WTC11 (cell line): ENCODE results near the gene UBL5. TPM values are rescaled to one million over a fixed set of nuclear protein-coding genes. Genes with fewer than 3 reads are reported as not detected.

ENCODE experiments used
- ATF1 ChIP-seq: sonication (generic); formaldehyde crosslinking; IDR thresholded peaks from 2 replicates; pipeline ENCODE4 v1.8.1; 2023; ENCODE audit warnings: mild to moderate bottlenecking, moderate library complexity, missing genetic modification reagents
- CBFB ChIP-seq: sonication (generic); formaldehyde crosslinking; IDR thresholded peaks from 2 replicates; pipeline ENCODE4 v1.8.1; 2022; ENCODE audit warnings: mild to moderate bottlenecking, low read depth, missing genetic modification reagents
- CREB1 ChIP-seq: sonication (generic); formaldehyde crosslinking; IDR thresholded peaks from 2 replicates; pipeline ENCODE4 v1.8.0; 2023; ENCODE audit warnings: mild to moderate bottlenecking, missing genetic modification reagents
- EMX1 ChIP-seq: fragments of 250-450 bp; sonication (Bioruptor Pico); IDR thresholded peaks from 2 replicates; pipeline ENCODE4 v1.8.0; 2021; ENCODE audit warnings: mild to moderate bottlenecking
- ESRRA ChIP-seq: sonication (generic); formaldehyde crosslinking; IDR thresholded peaks from 2 replicates; pipeline ENCODE4 v1.8.1; 2022; ENCODE audit warnings: mild to moderate bottlenecking, missing genetic modification reagents, borderline replicate concordance
- FOXJ3 ChIP-seq: sonication (generic); formaldehyde crosslinking; IDR thresholded peaks from 2 replicates; pipeline ENCODE4 v1.9.0; 2021; ENCODE audit warnings: missing genetic modification reagents, mild to moderate bottlenecking, borderline replicate concordance
- GTF2I ChIP-seq: fragments of 250-450 bp; sonication (Bioruptor Pico); conservative IDR thresholded peaks from 2 replicates; pipeline ENCODE4 v1.4.0; 2021; ENCODE audit warnings: mild to moderate bottlenecking
- KAT7 ChIP-seq: sonication (generic); formaldehyde crosslinking; IDR thresholded peaks from 2 replicates; pipeline ENCODE4 v1.8.1; 2023; ENCODE audit warnings: missing genetic modification reagents, mild to moderate bottlenecking, borderline replicate concordance
- MXD4 ChIP-seq: fragments of 250-450 bp; sonication (Bioruptor Pico); IDR thresholded peaks from 2 replicates; pipeline ENCODE4 v1.8.0; 2021; ENCODE audit warnings: mild to moderate bottlenecking, moderate library complexity, borderline replicate concordance
- NR1H2 ChIP-seq: sonication (generic); formaldehyde crosslinking; IDR thresholded peaks from 2 replicates; pipeline ENCODE4 v1.9.0; 2021; ENCODE audit warnings: mild to moderate bottlenecking, moderate library complexity, missing genetic modification reagents
- PRRX2 ChIP-seq: fragments of 250-450 bp; sonication (Bioruptor Pico); IDR thresholded peaks from 2 replicates; pipeline ENCODE4 v1.8.0; 2021; ENCODE audit warnings: mild to moderate bottlenecking
- SMAD3 ChIP-seq: sonication (generic); formaldehyde crosslinking; IDR thresholded peaks from 2 replicates; pipeline ENCODE4 v1.8.0; 2022; ENCODE audit warnings: missing genetic modification reagents, mild to moderate bottlenecking, borderline replicate concordance
- SP1 ChIP-seq: sonication (generic); formaldehyde crosslinking; conservative IDR thresholded peaks from 2 replicates; pipeline ENCODE4 v1.8.1; 2022; ENCODE audit warnings: missing genetic modification reagents
- TCF7 ChIP-seq: sonication (generic); formaldehyde crosslinking; IDR thresholded peaks from 2 replicates; pipeline ENCODE4 v1.8.0; 2022; ENCODE audit warnings: mild to moderate bottlenecking, low read depth, missing genetic modification reagents, moderate library complexity
- TEAD4 ChIP-seq: sonication (generic); formaldehyde crosslinking; IDR thresholded peaks from 2 replicates; pipeline ENCODE4 v1.8.0; 2022; ENCODE audit warnings: mild to moderate bottlenecking, missing genetic modification reagents
- ZNF121 ChIP-seq: sonication (generic); formaldehyde crosslinking; IDR thresholded peaks from 2 replicates; pipeline ENCODE4 v1.8.0; 2023; ENCODE audit warnings: missing genetic modification reagents
- ZNF138 ChIP-seq: sonication (generic); formaldehyde crosslinking; conservative IDR thresholded peaks from 2 replicates; pipeline ENCODE4 v1.8.1; 2022; ENCODE audit warnings: mild to moderate bottlenecking, moderate library complexity, missing genetic modification reagents
- ZNF671 ChIP-seq: fragments of 250-450 bp; sonication (Bioruptor Pico); IDR thresholded peaks from 2 replicates; pipeline ENCODE4 v1.8.0; 2021; ENCODE audit warnings: mild to moderate bottlenecking
- total RNA-seq: library from RNA; stranded (reverse); gene quantifications from 3 replicates; pipeline ENCODE4 v1.2.3, GENCODE V29; 2021
- TF ChIP-seq, protein P1 (sequence below): sonication (generic); formaldehyde crosslinking; IDR thresholded peaks from 2 replicates; pipeline ENCODE4 v1.8.0; 2022; ENCODE audit warnings: mild to moderate bottlenecking, missing genetic modification reagents
- TF ChIP-seq, protein P2 (sequence below): sonication (generic); formaldehyde crosslinking; IDR thresholded peaks from 2 replicates; pipeline ENCODE4 v1.8.0; 2023; ENCODE audit warnings: mild to moderate bottlenecking, missing genetic modification reagents
- TF ChIP-seq, protein P3 (sequence below): sonication (generic); formaldehyde crosslinking; IDR thresholded peaks from 2 replicates; pipeline ENCODE4 v1.8.1; 2022; ENCODE audit warnings: low read depth, missing genetic modification reagents, borderline replicate concordance
- TF ChIP-seq, protein P4 (sequence below): fragments of 200-600 bp; IDR thresholded peaks from 2 replicates; pipeline ENCODE4 v1.8.0; 2022; ENCODE audit warnings: antibody characterized with exemption
- TF ChIP-seq, protein P5 (sequence below): sonication (generic); formaldehyde crosslinking; IDR thresholded peaks from 2 replicates; pipeline ENCODE4 v1.8.0; 2023; ENCODE audit warnings: missing genetic modification reagents, mild to moderate bottlenecking, borderline replicate concordance
- TF ChIP-seq, protein P6 (sequence below): sonication (generic); formaldehyde crosslinking; conservative IDR thresholded peaks from 2 replicates; pipeline ENCODE4 v1.8.1; 2023; ENCODE audit warnings: mild to moderate bottlenecking, low read depth, missing genetic modification reagents, moderate library complexity

The UBL5 gene
- total RNA-seq, 1 experiment from 2014 or later, result 402 TPM

DNA sequence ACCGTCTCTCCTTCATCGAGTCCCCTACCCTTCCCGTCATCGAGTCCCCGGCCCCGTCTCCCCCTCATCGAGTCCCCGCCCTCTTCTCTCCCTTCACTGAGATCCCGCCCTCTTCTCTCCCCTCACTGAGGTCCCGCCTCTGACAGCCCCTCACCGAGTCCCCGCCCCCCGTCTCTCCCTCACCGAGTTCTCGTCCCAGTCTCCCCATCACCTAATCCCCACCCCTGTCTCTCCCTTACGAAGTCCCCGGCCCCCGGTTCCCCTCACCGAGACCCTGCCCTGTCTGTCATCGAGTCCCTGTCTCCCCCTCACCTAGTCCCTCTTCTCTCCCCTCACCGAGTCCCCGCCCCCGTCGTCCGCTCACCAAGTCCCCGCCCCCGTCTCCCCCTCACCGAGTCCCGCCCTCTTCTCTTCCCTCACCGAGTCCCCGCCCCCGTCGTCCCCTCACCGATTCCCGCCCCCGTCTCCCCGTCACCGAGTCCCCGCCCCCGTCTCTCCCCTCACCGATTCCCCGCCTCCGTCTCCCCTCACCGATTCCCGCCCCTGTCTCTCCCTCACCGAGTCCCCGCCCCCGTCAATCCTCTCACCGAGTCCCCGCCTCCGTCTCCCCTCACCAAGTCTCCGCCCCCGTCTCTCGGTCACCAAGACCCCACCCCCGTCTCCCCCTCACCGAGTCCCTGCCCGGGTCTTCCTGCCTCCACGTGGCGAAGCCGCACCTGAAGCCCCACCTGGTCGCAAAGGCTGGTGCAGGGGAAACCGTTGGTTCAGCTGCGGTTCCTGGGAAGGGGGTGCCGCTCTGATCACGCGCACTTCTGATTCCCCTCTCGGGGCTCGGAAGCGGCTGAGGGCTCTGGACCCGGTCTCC lies 35.3 kb upstream of the UBL5 start (continued):
- TF ChIP-seq KAT7 (CRISPR knock-in tag), result no peak
- TF ChIP-seq NR1H2, result no peak
- no peak for TF ChIP-seq ZNF121 (CRISPR knock-in tag)
- no peak for TF ChIP-seq ZNF671
- no peak for TF ChIP-seq FOXJ3
- no peak for TF ChIP-seq CBFB (CRISPR knock-in tag)
- TF ChIP-seq EMX1, result no peak
- TF ChIP-seq ATF1, result no peak
- TF ChIP-seq CREB1, result peak; percentile 68; the same call in 1 of the 2 replicates
- TF ChIP-seq, protein P1, sequence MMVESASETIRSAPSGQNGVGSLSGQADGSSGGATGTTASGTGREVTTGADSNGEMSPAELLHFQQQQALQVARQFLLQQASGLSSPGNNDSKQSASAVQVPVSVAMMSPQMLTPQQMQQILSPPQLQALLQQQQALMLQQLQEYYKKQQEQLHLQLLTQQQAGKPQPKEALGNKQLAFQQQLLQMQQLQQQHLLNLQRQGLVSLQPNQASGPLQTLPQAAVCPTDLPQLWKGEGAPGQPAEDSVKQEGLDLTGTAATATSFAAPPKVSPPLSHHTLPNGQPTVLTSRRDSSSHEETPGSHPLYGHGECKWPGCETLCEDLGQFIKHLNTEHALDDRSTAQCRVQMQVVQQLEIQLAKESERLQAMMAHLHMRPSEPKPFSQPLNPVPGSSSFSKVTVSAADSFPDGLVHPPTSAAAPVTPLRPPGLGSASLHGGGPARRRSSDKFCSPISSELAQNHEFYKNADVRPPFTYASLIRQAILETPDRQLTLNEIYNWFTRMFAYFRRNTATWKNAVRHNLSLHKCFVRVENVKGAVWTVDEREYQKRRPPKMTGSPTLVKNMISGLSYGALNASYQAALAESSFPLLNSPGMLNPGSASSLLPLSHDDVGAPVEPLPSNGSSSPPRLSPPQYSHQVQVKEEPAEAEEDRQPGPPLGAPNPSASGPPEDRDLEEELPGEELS (CRISPR knock-in tag), result peak; percentile 60; the same call in 1 of the 2 replicates
- no peak for TF ChIP-seq TEAD4 (CRISPR knock-in tag)
- TF ChIP-seq, protein P2, sequence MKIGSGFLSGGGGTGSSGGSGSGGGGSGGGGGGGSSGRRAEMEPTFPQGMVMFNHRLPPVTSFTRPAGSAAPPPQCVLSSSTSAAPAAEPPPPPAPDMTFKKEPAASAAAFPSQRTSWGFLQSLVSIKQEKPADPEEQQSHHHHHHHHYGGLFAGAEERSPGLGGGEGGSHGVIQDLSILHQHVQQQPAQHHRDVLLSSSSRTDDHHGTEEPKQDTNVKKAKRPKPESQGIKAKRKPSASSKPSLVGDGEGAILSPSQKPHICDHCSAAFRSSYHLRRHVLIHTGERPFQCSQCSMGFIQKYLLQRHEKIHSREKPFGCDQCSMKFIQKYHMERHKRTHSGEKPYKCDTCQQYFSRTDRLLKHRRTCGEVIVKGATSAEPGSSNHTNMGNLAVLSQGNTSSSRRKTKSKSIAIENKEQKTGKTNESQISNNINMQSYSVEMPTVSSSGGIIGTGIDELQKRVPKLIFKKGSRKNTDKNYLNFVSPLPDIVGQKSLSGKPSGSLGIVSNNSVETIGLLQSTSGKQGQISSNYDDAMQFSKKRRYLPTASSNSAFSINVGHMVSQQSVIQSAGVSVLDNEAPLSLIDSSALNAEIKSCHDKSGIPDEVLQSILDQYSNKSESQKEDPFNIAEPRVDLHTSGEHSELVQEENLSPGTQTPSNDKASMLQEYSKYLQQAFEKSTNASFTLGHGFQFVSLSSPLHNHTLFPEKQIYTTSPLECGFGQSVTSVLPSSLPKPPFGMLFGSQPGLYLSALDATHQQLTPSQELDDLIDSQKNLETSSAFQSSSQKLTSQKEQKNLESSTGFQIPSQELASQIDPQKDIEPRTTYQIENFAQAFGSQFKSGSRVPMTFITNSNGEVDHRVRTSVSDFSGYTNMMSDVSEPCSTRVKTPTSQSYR (CRISPR knock-in tag), result no peak
- TF ChIP-seq, protein P3, sequence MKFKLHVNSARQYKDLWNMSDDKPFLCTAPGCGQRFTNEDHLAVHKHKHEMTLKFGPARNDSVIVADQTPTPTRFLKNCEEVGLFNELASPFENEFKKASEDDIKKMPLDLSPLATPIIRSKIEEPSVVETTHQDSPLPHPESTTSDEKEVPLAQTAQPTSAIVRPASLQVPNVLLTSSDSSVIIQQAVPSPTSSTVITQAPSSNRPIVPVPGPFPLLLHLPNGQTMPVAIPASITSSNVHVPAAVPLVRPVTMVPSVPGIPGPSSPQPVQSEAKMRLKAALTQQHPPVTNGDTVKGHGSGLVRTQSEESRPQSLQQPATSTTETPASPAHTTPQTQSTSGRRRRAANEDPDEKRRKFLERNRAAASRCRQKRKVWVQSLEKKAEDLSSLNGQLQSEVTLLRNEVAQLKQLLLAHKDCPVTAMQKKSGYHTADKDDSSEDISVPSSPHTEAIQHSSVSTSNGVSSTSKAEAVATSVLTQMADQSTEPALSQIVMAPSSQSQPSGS, result no peak
- 0 out of 2 replicates have a peak, but pooled peaks have one; percentile 21 for TF ChIP-seq SMAD3
- TF ChIP-seq, protein P4, sequence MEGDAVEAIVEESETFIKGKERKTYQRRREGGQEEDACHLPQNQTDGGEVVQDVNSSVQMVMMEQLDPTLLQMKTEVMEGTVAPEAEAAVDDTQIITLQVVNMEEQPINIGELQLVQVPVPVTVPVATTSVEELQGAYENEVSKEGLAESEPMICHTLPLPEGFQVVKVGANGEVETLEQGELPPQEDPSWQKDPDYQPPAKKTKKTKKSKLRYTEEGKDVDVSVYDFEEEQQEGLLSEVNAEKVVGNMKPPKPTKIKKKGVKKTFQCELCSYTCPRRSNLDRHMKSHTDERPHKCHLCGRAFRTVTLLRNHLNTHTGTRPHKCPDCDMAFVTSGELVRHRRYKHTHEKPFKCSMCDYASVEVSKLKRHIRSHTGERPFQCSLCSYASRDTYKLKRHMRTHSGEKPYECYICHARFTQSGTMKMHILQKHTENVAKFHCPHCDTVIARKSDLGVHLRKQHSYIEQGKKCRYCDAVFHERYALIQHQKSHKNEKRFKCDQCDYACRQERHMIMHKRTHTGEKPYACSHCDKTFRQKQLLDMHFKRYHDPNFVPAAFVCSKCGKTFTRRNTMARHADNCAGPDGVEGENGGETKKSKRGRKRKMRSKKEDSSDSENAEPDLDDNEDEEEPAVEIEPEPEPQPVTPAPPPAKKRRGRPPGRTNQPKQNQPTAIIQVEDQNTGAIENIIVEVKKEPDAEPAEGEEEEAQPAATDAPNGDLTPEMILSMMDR, result no peak
- no peak for TF ChIP-seq MXD4 (CRISPR knock-in tag)
- TF ChIP-seq ESRRA (CRISPR knock-in tag), result peak; percentile 74; the same call in 1 of the 2 replicates
- TF ChIP-seq ZNF138, result no peak
- TF ChIP-seq SP1 (CRISPR knock-in tag), result peak; percentile 74; the same call in 1 of the 2 replicates
- no peak for TF ChIP-seq GTF2I (CRISPR knock-in tag)
- TF ChIP-seq TCF7 (CRISPR knock-in tag), result no peak
- TF ChIP-seq PRRX2 (CRISPR knock-in tag), result no peak
- TF ChIP-seq, protein P5, sequence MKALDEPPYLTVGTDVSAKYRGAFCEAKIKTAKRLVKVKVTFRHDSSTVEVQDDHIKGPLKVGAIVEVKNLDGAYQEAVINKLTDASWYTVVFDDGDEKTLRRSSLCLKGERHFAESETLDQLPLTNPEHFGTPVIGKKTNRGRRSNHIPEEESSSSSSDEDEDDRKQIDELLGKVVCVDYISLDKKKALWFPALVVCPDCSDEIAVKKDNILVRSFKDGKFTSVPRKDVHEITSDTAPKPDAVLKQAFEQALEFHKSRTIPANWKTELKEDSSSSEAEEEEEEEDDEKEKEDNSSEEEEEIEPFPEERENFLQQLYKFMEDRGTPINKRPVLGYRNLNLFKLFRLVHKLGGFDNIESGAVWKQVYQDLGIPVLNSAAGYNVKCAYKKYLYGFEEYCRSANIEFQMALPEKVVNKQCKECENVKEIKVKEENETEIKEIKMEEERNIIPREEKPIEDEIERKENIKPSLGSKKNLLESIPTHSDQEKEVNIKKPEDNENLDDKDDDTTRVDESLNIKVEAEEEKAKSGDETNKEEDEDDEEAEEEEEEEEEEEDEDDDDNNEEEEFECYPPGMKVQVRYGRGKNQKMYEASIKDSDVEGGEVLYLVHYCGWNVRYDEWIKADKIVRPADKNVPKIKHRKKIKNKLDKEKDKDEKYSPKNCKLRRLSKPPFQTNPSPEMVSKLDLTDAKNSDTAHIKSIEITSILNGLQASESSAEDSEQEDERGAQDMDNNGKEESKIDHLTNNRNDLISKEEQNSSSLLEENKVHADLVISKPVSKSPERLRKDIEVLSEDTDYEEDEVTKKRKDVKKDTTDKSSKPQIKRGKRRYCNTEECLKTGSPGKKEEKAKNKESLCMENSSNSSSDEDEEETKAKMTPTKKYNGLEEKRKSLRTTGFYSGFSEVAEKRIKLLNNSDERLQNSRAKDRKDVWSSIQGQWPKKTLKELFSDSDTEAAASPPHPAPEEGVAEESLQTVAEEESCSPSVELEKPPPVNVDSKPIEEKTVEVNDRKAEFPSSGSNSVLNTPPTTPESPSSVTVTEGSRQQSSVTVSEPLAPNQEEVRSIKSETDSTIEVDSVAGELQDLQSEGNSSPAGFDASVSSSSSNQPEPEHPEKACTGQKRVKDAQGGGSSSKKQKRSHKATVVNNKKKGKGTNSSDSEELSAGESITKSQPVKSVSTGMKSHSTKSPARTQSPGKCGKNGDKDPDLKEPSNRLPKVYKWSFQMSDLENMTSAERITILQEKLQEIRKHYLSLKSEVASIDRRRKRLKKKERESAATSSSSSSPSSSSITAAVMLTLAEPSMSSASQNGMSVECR (CRISPR knock-in tag), result no peak; the same call in 1 of the 2 replicates
- TF ChIP-seq, protein P6, sequence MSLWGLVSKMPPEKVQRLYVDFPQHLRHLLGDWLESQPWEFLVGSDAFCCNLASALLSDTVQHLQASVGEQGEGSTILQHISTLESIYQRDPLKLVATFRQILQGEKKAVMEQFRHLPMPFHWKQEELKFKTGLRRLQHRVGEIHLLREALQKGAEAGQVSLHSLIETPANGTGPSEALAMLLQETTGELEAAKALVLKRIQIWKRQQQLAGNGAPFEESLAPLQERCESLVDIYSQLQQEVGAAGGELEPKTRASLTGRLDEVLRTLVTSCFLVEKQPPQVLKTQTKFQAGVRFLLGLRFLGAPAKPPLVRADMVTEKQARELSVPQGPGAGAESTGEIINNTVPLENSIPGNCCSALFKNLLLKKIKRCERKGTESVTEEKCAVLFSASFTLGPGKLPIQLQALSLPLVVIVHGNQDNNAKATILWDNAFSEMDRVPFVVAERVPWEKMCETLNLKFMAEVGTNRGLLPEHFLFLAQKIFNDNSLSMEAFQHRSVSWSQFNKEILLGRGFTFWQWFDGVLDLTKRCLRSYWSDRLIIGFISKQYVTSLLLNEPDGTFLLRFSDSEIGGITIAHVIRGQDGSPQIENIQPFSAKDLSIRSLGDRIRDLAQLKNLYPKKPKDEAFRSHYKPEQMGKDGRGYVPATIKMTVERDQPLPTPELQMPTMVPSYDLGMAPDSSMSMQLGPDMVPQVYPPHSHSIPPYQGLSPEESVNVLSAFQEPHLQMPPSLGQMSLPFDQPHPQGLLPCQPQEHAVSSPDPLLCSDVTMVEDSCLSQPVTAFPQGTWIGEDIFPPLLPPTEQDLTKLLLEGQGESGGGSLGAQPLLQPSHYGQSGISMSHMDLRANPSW (CRISPR knock-in tag), result no peak
